ENCODE measurements around the gene CFDP1. TPM values are rescaled to one million over a fixed set of nuclear protein-coding genes. Genes with fewer than 3 reads are reported as not detected.
"Not testable (repeated sequence)": the region's sequence is repeated elsewhere in the genome, so short reads cannot be mapped to it uniquely, and the experiment has no call there.

The CFDP1 gene
- polyA plus RNA-seq, 2 of the 4 experiments (the other 2 are of a cell fraction) = 70.2 to 72.8 TPM

DNA sequence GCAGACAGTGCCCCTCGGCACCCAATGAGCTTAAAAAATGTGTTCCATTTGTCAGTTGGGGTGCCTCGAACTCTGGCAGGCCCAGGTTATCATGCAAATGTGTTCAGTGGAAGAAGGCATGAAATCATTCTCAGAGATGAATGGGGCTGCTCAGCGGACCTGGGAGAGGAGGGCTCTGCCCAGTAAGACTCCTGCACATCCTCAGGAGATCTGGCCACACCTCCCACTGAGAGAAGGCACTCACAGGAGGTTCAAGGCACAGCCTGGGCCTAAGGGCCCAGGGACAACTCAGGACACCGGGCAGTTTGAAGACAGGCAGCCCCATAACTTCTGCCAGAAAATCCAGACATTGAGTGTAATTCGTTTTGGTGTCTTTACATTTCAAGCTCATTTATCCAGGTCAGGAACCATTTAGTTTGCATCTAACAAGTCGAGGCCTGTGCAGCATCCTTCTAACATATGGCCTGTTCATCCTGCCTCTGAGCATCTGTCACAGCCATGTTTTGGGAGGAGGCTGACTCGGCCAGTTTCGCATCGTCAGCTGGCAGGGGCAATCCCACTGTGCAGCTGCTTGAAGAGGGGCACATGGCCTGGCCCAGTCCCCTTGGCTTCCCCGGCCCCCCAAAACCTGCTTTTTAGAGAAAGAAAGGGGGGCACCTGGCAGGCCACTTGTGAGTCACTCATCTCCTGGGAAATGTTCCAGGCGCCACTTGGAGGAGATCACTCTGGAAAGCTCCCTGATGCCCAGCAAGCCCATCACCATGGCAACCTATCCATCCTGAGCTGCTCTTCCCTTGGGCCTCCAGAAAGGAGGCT is 150.6 kb downstream of the CFDP1 start:
- Histone ChIP-seq H3K27ac (no peak overlapping the region), H3K9me3 (no peaks in the 10 kb centered on the region), H3K4me3 (no peak overlapping the region), H3K4me1 (no peaks in the 10 kb centered on the region), H3K4me2 (no peak overlapping the region)
- DNase-seq (ENCODE audit: low read depth in 1 of 2, low spot score in 1 of 2) = no peak
- ChIA-PET POLR2A (interaction anchor here (0.8 to 1.3 kb wide), 2 partner anchors 22 to 103 kb away, joined by 3 read pairs; no protein-coding TSS in a partner anchor), CTCF (interaction anchor here (1.2 to 3.1 kb wide), 4 partner anchors 11 to 103 kb away, joined by 3 to 11 read pairs (median 6); no protein-coding TSS in a partner anchor)
- TF ChIP-seq CBX8 (IDR thresholded peaks at IDR 0.05) (no peak), RNF2 (IDR thresholded peaks at IDR 0.05; ENCODE audit: borderline replicate concordance, low read depth) (no peak)
- peak in 1 of 2 experiments; percentile 33; a peak in 2 of 6 replicates for ATAC-seq
- no peak for FAIRE-seq
- WGBS (ENCODE audit: missing lambda C conversion rate) = 87% methylated on average over 10 of the region's 11 CpGs

DNA sequence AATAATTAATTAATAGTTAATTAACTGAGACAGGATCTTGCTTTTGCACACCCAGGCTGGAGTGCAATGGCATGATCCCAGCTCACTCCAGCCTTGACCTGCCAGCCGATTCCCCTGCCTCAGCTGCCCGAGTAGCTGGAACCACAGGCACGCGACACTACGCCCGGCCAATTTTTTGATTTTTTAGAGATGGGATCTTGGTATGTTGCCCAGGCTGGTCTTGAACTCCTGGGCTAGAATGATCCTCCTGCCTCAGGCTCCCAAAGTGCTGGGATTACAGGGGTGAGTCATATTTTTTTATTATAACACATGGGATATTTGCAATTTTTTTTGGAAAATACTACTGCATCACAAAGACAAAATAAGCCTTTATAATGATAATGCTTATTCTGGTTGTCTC is 151.5 kb downstream of the CFDP1 start:
- ChIA-PET CTCF (interaction anchor here (1.1 to 3.1 kb wide), 7 partner anchors 10 to 120 kb away, joined by 3 to 11 read pairs (median 5); no protein-coding TSS in a partner anchor), POLR2A (no interaction called here)
- no peak for DNase-seq (ENCODE audit: low read depth in 1 of 2, low spot score in 1 of 2)
- TF ChIP-seq ZNF302 (CRISPR knock-in tag; IDR thresholded peaks at IDR 0.05) = no peak
- no peak for TF ChIP-seq HEYL (CRISPR knock-in tag; IDR thresholded peaks at IDR 0.05)
- no peak for TF ChIP-seq HOXB13 (CRISPR knock-in tag; IDR thresholded peaks at IDR 0.05; ENCODE audit: low read depth)
- no peak for TF ChIP-seq RNF2 (IDR thresholded peaks at IDR 0.05; ENCODE audit: borderline replicate concordance, low read depth)
- no peak for TF ChIP-seq MAZ (IDR thresholded peaks at IDR 0.05; ENCODE audit: borderline replicate concordance, low read depth, low read length)
- TF ChIP-seq ZSCAN20 (CRISPR knock-in tag; IDR thresholded peaks at IDR 0.05) = no peak
- TF ChIP-seq, protein P1, sequence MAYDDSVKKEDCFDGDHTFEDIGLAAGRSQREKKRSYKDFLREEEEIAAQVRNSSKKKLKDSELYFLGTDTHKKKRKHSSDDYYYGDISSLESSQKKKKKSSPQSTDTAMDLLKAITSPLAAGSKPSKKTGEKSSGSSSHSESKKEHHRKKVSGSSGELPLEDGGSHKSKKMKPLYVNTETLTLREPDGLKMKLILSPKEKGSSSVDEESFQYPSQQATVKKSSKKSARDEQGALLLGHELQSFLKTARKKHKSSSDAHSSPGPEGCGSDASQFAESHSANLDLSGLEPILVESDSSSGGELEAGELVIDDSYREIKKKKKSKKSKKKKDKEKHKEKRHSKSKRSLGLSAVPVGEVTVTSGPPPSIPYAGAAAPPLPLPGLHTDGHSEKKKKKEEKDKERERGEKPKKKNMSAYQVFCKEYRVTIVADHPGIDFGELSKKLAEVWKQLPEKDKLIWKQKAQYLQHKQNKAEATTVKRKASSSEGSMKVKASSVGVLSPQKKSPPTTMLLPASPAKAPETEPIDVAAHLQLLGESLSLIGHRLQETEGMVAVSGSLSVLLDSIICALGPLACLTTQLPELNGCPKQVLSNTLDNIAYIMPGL (CRISPR knock-in tag; IDR thresholded peaks at IDR 0.05; ENCODE audit: borderline replicate concordance) = no peak
- TF ChIP-seq, protein P2, sequence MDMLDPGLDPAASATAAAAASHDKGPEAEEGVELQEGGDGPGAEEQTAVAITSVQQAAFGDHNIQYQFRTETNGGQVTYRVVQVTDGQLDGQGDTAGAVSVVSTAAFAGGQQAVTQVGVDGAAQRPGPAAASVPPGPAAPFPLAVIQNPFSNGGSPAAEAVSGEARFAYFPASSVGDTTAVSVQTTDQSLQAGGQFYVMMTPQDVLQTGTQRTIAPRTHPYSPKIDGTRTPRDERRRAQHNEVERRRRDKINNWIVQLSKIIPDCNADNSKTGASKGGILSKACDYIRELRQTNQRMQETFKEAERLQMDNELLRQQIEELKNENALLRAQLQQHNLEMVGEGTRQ (IDR thresholded peaks at IDR 0.05) = no peak
- TF ChIP-seq PHF8 (IDR thresholded peaks at IDR 0.05; ENCODE audit: borderline replicate concordance, low read depth) = no peak
- no peak for TF ChIP-seq ZFP36 (IDR thresholded peaks at IDR 0.05; ENCODE audit: borderline replicate concordance, partially characterized antibody)
- FAIRE-seq = no peak
- Histone ChIP-seq H3K4me3 (no peak overlapping the region), H3K4me1 (no peaks in the 10 kb centered on the region), H3K27ac (no peak overlapping the region), H3K9me3 (no peaks in the 10 kb centered on the region), H3K4me2 (no peak overlapping the region)
- ATAC-seq = no peak
- over 99% methylated on average over 6 of the region's 6 CpGs for WGBS (ENCODE audit: missing lambda C conversion rate)

DNA sequence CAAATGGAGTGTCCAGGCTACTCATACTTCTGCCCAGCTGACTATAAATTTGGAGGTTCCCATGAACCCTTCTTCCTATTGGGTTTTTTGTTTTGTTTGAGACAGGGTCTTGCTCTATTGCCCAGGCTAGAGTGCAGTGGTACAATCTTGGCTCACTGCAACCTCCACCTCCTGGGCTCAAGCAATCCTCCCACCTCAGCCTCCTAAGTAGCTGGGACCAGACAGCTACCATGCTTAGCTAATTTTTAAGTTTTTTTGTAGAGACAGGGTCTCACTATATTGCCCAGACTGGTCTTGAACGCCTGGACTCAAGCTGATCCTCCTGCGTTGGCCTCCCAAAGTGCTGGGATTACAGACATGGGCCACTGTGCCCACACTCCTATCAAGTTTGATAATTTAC is 152.3 kb downstream of the CFDP1 start:
- H3K9me3 ChIP-seq; FAIRE-seq; H3K27ac ChIP-seq; H3K4me1 ChIP-seq; H3K4me2 ChIP-seq; H3K4me3 ChIP-seq; ATAC-seq; POLR2A ChIA-PET; DNase-seq (ENCODE audit: low read depth in 1 of 2, low spot score in 1 of 2): not testable (repeated sequence)
- 80% methylated on average over 2 of the region's 2 CpGs for WGBS (ENCODE audit: missing lambda C conversion rate)
- CTCF ChIA-PET = interaction anchor here (1.0 to 2.9 kb wide), 6 partner anchors 13 to 121 kb away, joined by 3 to 11 read pairs (median 4); no protein-coding TSS in a partner anchor

DNA sequence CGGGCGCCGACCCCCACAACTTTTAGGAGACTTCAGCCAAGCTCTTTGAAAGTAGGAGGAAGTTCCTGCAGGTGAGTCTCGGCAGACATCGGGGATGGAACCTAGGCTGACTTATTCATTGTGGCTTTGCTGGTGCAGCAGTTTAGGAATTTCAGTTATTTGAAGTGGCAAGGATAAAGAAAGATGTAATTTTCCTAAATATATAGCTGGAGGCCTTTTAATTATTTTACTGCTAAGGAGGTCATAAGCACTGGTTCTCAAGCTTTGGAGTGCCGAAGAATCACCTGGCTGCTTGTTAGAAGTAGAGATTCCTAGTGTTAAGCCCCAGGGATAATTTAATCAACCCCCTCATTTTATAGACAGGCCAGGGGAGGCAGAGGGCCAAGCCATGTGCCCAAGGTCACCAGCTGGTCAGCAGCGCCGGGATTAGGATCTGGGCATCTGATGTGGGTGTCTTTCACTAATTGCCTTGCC is 152.9 kb downstream of the CFDP1 start:
- no peak for DNase-seq (ENCODE audit: low read depth in 1 of 2, low spot score in 1 of 2)
- Histone ChIP-seq H3K4me2 (no peak overlapping the region), H3K27ac (no peak overlapping the region)
- TF ChIP-seq RNF2 (IDR thresholded peaks at IDR 0.05; ENCODE audit: borderline replicate concordance, low read depth) (no peak), EP300 (IDR thresholded peaks at IDR 0.05) (no peak), CBX2 (IDR thresholded peaks at IDR 0.05; ENCODE audit: borderline replicate concordance, low read depth) (no peak), MAZ (IDR thresholded peaks at IDR 0.05; ENCODE audit: borderline replicate concordance, low read depth, low read length) (no peak), JUNB (IDR thresholded peaks at IDR 0.05) (no peak), PHF8 (IDR thresholded peaks at IDR 0.05; ENCODE audit: borderline replicate concordance, low read depth) (no peak), FOSB (CRISPR knock-in tag; IDR thresholded peaks at IDR 0.05) (no peak), SREBF2 (IDR thresholded peaks at IDR 0.05) (no peak), NPAS2 (CRISPR knock-in tag; IDR thresholded peaks at IDR 0.05; ENCODE audit: borderline replicate concordance) (no peak), MAFK (IDR thresholded peaks at IDR 0.05; ENCODE audit: partially characterized antibody) (no peak), BHLHE40 (IDR thresholded peaks at IDR 0.05; ENCODE audit: low read depth, low read length) (no peak), RAD21 (conservative IDR thresholded peaks at IDR 0.05 in 1 of 2, IDR thresholded peaks at IDR 0.05 in 1 of 2) (no peak), EHF (CRISPR knock-in tag; IDR thresholded peaks at IDR 0.05) (no peak)
- TF ChIP-seq, protein P3, sequence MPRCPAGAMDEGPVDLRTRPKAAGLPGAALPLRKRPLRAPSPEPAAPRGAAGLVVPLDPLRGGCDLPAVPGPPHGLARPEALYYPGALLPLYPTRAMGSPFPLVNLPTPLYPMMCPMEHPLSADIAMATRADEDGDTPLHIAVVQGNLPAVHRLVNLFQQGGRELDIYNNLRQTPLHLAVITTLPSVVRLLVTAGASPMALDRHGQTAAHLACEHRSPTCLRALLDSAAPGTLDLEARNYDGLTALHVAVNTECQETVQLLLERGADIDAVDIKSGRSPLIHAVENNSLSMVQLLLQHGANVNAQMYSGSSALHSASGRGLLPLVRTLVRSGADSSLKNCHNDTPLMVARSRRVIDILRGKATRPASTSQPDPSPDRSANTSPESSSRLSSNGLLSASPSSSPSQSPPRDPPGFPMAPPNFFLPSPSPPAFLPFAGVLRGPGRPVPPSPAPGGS (IDR thresholded peaks at IDR 0.05) = no peak
- TF ChIP-seq, protein P4, sequence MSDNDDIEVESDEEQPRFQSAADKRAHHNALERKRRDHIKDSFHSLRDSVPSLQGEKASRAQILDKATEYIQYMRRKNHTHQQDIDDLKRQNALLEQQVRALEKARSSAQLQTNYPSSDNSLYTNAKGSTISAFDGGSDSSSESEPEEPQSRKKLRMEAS (IDR thresholded peaks at IDR 0.05) = no peak

More for the DNA sequence above, 152.9 kb downstream of the CFDP1 start:
- 79% methylated on average over 8 of the region's 8 CpGs for WGBS (ENCODE audit: missing lambda C conversion rate)
- CTCF ChIA-PET = interaction anchor here (0.9 to 2.9 kb wide), 6 partner anchors 12 to 81 kb away, joined by 3 to 11 read pairs (median 4); no protein-coding TSS in a partner anchor
- Histone ChIP-seq H3K4me3 (no peak overlapping the region), H3K4me1 (no peaks in the 10 kb centered on the region), H3K9me3 (no peaks in the 10 kb centered on the region)
- no peak for ATAC-seq
- POLR2A ChIA-PET = no interaction called here
- no peak for FAIRE-seq
